Lung microvascular endothelial cell (primary cell): ENCODE measurements around the gene TP73. TPM values are rescaled to one million over a fixed set of nuclear protein-coding genes. Genes with fewer than 3 reads are reported as not detected.
A peak's percentile ranks its signal among the peaks of the same experiment; 100 is the strongest.

Experiments
- DNase-seq, 2 donors: peaks; one replicate each; pipeline versions ENCODE4 v3.0.0 to v3.0.0-alpha.2; 2010; ENCODE audit warnings: low read depth in 2 of 2
- total RNA-seq: library from RNA; depleted of rRNA; stranded (reverse); fragments of >200 nt; gene quantifications from 2 replicates; pipeline ENCODE4 v1.2.1, GENCODE V29; 2014

Gene TP73
- total RNA-seq, 1 donor from 2014 or later, result under 0.01 TPM

DNA sequence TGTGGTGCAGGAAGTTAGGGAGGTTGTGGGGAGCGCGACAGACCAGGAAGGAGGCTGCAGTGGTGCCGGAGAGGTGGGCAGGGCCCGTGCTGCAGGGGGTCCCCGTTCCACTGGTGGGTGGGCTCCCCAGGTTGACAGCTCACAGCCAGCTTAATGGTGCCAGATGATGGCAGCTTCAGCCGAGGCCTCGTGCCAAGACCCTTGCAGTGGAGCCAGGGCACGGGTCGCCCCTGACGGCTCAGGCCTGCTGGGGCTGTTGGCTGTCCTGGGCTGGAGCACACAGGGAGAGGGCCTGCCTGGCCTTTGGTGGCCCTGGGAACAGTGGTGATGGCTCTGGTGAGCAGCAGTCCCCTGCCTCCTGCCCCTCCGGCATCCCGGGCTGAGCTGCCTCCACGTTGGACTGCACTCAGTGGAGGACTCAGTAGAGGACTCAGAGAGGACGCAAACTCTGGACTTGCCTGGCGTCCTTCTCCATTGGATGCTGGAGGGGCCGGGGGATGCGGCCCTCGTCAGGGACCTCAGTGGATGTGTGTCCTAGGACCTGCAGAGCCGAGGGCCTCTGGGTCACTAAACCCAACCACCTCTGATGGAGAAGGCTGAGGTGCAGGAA is 53.1 kb downstream of the TP73 start:
- DNase-seq, result no peak

DNA sequence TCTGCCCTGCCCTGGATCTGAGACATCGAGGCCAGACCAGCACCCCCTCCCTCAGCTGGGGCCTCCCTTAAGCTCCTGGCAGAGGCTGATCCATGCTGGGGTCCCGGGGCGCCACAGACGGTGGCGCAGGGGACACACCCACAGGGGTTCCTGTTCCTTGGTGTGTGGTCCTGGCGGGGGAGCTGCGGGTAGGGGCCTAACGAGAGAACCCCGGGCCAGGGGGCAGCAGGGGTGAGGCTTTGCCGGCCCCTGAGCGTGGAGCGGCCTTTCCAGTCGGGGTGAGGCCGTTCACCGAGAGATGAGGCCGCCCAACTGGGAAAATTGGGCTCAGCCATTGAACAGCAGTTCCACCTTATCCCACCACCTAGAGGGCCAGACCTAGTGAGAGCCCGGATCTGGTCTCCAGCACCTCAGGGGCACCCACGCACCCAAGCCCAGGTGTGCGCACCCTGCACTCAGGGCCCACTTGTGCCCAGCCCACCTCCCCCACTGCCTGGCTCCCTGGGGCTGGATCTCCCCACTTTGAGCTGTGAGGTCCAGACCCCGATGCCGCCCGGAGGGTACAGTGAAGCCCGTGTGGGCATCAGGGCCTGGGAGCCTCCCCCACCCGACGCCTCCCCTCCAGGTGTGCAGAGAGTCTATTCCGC is 54.5 kb downstream of the TP73 start:
- no peak for DNase-seq

DNA sequence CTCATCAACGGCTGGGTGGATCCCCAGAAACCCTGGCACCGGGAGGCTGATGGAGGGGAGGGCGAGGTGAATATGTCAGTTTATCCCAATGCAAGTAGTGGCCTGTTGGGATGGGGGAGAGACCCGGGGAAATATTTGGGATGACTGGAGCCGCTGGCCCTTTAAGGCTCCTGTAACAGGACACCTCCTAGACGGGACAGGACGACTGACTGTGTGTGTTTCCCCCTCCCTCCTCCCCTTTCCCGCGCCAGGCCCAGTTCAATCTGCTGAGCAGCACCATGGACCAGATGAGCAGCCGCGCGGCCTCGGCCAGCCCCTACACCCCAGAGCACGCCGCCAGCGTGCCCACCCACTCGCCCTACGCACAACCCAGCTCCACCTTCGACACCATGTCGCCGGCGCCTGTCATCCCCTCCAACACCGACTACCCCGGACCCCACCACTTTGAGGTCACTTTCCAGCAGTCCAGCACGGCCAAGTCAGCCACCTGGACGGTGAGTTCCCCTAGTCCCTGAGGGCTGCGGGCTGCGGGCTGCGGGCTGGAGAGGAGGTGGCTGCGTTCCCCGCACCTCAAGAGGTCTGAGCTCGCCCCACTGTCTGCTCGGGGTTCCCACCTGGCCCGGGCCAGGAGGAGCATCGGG is 55.1 kb downstream of the TP73 start:
- DNase-seq, result no peak

DNA sequence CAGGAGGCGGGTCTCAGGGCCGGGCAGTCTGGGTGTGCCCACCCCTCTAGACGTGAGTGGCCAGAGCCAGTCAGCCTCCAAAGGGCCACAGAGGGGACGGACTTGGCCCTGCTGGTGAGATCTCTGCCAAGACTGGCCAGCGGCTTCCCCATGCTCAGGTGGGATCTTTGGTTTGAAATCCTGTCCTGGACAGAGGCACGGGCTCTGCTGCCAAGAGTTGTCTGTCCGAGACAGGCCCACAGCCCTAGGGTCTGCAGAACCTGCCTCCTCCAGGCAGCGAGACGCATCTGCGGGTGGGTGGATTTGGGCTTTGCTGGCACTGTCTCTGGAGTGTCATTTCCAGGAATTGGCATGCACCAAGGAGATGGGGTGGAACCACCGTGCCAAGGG is 55.6 kb downstream of the TP73 start:
- no peak for DNase-seq

DNA sequence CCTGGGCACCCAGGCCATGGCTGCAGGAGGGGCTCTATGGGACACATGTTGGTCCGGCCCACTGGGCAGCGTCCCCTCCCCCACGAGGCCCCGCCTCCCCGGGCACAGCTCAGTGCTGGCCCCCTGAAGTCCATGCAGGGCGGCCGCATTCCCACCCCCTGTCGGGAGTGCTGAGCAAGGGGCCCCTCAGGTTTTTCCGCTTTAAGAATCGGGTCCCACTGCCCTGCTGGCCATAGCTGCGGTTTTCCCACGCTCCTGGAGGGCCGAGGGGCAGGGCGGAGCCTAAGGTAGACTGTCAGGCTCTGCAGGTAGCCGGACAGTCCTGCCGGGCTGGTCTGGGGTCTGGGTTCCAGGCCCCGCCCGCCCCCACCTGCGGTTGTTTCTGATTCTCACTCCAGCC is 56.5 kb downstream of the TP73 start:
- no peak for DNase-seq

GRCh38 chr1:3710251-3710650 is 57.9 kb downstream of the TP73 start:
- DNase-seq, result no peak

- no peak for DNase-seq
These were observed 59.1 kb downstream of the TP73 start for GRCh38 chr1:3711381-3711779.

GRCh38 chr1:3711780-3712451 is 59.6 kb downstream of the TP73 start:
- no peak for DNase-seq

GRCh38 chr1:3712573-3713535 is 60.5 kb downstream of the TP73 start:
- DNase-seq, result no peak

DNA sequence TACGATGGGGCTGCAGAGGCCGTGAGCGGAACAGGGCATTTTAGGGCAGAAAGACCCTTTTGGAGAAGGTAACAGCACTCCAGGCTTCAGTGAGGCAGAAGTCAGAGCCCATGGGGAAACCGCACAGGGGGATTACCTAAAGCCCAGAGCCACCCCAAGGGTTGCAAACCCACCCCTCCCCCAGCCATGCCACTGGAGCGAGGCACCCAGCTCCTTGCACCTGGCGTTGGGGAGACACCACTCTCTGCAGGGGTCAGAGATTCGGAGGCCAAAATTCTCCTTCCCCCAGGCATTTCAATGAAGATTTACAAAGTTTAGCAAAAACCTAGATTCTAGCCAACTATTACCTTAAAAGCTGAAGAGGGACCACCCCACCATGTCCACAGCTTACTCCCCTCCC is 61.5 kb downstream of the TP73 start:
- no peak for DNase-seq

- no peak for DNase-seq
These were observed 62.0 kb downstream of the TP73 start for GRCh38 chr1:3714284-3714741.

- DNase-seq, result no peak
These were observed 62.5 kb downstream of the TP73 start for GRCh38 chr1:3714814-3715213.

DNA sequence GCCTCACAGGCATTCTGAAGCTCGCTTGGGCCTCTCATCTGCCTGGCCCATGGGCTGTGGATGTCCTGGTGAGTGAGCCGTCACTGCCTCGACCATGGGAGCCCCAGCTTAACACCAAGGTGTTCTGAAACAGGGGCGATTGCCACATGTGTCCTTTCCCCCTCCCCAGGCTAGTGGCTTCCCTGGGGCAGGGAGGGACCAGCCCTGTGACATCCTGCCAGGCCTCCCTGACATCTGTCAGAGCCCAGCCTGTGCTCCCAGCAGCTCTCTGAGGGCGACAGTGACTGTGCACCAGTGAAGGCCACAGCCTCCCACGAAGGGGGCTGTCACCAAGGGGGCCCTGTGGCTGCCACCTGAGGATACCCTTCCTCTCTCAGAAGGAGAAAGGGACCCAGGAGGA is 64.0 kb downstream of the TP73 start:
- DNase-seq, result no peak

DNA sequence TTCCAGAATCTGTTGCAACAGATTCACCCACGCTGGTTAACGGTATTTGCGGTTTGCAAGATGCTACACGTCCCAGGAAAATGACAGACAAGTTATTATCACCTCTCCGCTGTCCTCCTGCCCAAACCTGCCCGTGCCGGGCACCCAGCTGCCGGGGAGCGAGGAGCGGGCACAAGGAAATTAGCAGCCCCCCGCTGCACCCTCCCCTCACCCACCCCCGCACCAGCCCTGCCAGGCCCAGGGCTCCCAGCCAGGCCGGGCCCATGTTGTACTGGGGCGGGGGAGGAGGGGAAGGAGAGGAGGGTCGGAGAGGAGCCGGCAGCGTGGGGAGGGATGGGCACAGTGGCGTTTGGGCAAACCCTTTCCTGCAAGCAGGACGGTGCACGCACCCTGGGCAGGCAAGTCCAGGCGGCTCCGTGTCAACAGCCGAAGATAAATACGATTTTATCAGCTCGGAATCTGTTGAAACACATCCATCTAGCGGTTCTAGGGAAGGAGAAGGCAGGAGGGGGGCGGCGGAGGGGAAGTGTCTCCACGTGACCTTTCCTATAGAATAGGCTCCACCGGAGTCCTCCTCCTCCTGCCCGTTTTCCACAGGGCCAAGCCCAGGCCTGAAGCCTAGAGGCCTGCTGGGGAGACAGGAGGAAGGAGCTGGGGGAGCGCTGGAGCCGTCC is 64.9 kb downstream of the TP73 start:
- no peak for DNase-seq

DNA sequence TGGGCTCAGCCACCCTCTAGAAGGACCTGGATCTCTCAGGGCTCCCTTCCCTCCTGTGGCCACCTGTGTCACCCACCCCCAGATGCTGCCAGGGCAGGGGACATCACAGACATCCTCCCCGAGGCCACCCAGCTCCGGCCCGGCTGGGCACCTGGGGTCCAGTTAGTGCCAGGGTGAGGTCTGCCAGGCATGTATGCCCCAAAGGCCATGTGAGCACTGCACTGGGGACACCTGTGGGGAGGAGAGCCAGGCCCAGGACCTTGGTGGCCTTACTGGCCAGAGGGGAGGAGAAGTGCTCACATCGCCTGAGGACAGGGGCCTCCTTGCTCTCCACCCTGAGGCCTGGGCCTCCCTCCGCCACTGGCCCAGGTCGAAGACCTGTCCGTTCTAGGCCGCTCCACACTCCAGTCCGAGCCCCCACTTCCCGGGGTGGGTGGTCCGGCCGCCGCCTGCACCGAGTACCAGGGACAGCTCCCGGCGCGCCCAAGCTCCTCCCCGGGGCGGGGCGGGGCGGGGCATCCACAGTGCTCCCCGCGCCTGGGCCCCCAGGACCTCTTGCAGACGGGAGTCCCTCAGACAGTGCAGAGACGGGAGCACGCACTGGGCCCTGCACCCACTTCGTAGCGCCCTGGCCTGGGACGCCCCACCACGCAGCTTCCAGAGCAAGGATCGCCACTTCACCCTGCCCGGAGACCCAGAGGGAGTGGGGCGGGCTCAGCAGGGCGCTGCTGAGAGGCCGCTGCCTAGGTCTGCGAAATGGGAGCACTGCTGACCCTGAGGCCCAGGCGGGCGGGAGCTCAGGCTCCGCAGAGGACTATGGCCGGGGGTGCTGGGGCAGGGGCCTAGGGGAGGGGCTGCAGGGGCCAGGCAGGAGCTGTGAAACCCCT is 65.6 kb downstream of the TP73 start:
- no peak for DNase-seq

DNA sequence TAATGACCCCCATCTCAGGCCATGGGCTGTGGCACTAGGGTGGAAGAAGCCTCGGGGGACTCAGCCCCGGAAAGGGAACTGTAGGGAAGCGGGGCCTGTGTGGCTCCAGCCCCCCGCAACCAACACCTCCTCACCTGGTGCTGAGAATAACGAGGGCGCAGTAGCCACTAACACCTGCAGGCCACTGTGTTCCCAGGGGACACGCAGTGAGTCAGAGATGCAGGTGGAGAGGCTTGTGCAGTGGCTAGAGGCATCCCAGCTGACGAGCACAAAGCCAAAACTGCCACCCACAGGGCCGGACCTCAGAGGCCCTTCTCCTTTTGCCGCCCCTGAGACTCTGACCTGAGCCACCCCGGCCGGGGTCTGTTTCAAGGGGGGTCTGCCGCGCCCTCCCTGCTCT is 66.4 kb downstream of the TP73 start:
- no peak for DNase-seq

- DNase-seq, result no peak
These were observed 69.7 kb downstream of the TP73 start for GRCh38 chr1:3721955-3722465.

DNA sequence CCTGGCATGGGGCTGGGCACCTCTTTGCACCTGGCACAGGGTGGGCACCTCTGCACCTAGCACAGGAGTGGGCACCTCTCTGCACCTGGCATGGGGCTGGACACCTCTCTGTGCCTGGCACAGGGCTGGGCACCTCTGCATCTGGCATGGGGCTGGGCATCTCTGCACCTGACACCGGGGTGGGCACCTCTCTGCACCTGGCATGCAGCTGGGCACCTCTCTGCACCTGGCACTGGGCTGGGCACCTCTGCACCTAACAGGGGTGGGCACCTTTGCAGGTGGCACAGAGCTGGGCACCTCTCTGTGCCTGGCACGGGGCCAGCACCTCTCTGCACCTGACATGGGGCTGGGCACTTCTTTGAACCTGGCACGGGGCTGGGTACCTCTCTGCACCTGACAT is 70.5 kb downstream of the TP73 start:
- no peak for DNase-seq

DNA sequence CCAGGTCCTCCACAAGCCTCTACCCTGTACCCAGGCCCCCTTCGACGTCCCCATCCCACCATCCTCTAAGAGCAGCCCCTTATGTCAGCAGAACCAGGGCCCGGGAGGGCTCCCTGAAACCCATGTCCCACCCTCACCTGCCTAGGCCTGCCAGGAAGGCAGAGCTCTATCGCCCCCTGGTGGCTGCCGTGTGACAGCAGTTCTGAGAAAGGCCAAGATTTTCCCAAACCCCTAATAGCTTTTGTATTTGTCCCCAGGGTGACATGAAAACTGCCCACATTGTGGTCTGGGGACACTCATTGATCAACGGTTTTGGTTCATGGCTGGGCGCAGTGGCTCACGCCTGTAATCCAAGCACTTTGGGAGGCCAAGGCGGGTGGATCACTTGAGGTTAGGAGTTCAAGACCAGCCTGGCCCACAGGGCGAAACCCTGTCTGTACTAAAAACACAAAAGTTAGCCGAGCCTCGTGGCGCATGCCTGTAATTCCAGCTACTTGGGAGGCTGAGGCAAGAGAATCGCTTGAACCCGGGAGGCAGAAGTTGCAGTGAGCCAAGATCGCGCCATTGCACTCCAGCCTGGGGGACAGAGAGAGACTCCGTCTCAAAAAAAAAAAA is 72.2 kb downstream of the TP73 start:
- DNase-seq, result peak; percentile 61 to 79
